HG02623 (cell line): ENCODE measurements around the gene GLB1L.
"Not testable (repeated sequence)": the region's sequence is repeated elsewhere in the genome, so short reads cannot be mapped to it uniquely, and the experiment has no call there.

Source experiments
- ATAC-seq: cut with Tn5 transposase; IDR thresholded peaks from one replicate; pipeline ENCODE4 v1.9.1; 2021; ENCODE audit warnings: moderate library complexity; ENCODE audit not compliant: unreplicated experiment

Gene GLB1L

DNA sequence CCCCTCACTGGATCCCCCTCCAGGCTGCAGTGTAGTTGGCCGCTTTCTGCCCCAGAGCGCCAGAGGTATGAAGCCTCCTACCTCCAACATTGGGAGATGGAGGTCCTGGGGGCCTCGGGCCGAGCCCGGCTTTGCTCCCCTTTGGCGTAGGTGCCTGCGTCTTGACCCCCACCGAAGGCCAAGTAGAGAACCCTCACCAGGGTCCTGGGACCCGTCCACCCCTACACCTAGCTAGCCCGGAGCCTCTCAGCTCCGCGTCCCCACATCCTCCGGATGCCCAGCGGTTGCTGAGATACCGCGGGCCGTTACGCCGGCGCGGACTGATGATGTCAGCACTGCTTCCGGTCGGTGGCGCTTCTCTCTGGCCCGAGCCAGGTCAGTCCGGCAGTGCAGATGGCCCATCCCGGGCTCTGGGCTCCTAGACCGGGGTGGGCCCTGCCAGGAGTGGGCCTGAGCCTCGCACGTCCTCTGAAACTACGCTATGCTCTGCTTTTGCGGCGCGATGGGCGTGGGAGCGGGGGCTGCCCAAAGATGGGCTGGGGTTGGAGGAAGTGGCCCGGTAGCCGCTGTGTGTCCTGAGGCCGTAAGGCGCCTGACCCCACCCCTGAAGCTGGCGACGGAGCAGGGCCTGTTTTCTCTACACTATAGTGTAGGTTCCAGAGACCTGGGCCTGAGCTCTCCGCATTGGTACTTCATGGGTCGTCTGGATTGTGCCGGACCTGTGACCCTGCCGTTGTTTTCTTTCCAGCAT, at the start of gene GLB1L, which contains the start of gene STK16:
Gene GLB1L, minus strand, starts transcription at position 297 of the 751 bp plus-strand sequence. CDS start 1,871 bp downstream, outside the sequence.
Gene STK16, plus strand, starts transcription at position 332 of the 751 bp plus-strand sequence. CDS start 521 bp downstream, outside the sequence.
- ATAC-seq: peak; percentile 61

DNA sequence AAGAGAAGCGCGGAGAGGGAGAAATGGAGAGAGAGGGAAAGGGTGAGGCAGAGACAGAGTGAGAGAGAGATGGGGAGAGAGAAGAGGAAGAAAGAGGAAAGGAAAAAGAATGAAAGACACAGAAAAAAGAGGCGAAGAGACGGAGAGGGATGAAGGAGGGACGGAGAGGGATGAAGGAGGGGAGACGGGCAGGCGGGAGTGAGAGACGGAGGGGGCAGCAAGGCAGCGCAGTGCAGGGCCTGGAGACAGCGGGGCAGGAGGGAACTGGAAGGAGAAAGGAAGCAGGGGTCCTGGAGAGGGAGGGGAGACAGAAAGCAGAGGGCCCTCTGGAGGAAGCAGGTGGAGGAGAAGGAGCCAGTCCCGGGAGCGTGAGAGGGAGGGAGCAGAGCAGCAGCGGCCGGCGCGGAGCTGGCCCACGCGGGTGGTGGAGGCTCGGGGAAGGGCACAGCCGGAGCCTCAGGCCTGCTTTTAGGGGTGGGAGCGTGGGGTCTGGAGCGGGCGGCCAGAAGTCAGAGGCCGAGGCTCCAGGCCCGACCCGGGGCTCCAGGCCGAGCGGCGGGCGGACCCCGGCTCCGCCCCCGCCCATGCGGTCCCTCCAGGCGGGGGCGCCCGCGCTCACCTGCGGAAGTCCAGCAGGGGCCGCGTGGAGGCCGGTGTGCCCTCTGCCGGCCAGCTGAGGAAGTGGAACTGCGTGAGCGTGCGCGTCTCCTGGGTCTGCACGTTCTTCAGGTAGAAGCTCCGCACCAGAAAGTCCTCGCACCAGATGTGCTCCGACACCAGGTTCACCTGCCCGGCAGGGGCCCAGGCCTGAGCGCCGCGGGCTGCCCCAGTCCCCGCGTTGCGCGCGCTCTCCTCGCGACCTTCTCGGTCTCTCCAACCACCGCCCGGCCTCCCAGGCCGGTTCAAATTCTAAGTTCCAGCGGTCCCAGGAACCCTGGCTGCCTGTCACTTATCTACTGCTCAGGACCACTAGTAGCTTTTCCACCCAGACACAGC, 49.4 kb upstream of the GLB1L start:
- peak; percentile 85 for ATAC-seq

GRCh38 chr2:219293736-219294231, 48.5 kb upstream of the GLB1L start:
- no peak for ATAC-seq

GRCh38 chr2:219292616-219293015, 47.4 kb upstream of the GLB1L start:
- ATAC-seq: no peak

GRCh38 chr2:219291910-219292490, 46.8 kb upstream of the GLB1L start:
- no peak for ATAC-seq

DNA sequence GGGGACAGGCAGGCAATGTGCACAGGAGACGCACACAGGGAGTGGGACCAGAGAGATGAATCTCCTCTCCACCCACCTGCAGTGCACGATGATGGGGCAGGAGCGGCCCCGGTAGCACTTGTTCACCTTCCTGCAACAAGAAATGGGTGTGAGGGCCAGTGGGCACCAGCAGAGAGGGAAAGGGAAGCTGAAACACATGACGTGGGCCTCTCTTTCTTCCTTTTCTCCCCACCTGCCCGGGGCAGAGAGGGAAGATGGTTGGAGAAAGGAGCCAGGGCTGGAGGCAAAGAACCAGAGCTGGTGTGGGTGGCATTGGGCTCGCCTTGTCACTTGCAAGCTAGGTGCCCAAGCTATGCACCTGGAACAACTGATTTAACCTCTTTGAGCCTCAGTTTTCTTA, 46.1 kb upstream of the GLB1L start:
- ATAC-seq: no peak

GRCh38 chr2:219290381-219291171, 45.3 kb upstream of the GLB1L start:
- no peak for ATAC-seq

DNA sequence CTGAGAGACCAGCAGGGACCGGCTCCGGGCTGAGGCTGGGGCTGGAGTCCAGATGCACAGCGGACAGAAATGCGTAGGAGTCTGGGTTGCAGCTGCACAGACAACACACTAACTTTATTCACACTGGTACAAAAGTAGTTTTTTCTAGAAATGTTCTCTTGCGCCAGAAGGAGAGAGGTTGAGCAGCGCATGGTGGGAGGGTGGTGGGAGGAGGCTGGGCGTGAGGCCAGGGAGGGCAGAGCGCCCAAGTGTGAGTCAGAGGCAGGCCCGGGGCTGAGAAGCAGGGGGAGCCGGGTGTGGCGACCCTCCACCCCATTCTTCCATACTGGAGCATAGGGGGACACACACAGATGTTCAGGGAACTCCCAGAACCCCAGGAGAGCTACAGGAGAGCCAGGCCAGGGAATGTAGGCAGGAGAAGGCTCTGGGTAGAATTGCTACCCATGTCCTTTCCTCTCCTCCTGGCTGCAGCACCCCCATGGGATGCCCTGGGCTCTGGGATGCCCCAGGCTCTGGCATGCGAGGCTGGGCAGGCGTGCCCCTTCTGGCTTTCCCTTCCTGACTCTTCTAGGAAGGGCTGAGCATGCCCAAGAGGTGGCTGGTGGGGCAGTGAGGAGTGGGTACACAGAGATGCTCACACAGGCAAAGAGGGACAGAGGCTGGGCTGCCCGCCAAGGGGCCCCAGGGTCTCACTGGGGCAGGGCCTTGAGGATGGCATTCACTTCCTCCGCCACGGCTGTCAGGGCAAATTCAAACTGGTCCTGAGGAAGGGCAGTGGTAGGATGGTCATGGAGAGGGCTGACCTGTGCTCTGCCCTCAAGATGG, 44.5 kb upstream of the GLB1L start:
- ATAC-seq: no peak

GRCh38 chr2:219289195-219289536, 43.9 kb upstream of the GLB1L start:
- ATAC-seq: no peak

DNA sequence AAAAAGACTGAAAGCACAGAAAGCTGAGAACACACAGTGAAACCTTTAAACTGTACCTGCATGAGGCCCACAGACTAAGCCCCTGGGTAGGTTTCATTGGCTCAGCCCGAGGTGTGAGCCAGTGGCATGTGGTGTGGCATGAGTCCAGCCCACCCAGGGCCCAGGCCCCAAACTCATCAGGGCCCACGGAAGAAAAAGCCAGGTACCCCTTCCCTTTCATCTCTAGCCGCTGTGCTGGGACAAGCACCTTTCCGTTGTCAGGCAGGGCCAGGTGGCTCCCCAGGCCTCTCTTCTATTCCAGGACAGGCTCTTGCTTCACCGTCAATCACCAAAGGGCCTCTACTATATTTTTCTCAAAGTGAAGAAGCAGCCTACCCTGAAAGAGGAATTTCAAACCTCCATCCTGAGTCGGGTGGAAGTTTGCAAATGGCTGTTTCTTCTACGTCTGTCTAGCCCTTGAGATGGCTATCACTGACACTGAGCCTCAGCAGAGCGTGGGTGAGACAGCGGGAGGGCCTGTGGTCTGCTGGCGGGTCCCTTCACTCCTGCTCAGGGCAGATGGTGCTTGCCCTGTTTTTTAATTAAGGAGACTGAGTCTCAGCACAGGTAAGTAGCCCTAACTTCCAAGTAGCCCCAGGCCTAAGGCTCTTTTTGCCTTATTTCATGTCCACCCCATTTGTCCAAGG, 42.5 kb upstream of the GLB1L start:
- no peak for ATAC-seq

- not testable (repeated sequence) for ATAC-seq
These were observed 41.8 kb upstream of the GLB1L start for GRCh38 chr2:219287116-219287440.

- no peak for ATAC-seq
These were observed 41.3 kb upstream of the GLB1L start for GRCh38 chr2:219286436-219287115.

DNA sequence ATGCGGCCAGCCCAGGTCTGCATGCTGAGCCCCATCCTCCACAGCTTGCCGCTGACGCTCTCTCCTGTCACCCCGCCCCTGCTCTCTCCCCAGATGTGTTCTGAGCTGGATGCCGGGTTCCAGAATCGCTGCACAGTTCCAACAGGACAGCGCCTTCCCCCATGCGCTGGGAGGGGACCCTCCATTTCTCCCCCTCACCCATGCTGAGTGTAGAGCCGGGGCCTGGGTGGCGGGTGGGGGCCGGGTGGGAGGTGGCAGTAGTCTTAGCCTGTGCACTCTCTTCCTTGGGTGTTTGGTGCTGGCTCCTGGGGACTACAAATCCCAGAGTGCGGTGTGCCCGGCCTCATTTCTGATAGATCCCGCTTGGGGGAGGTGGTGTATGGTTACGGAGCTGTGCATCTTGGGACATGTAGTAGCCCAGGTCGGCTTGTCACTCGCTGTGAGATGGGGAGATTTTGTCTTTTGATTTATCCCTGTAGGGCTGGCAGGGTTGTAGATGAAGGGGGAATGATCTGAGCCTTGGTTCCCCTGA, 40.7 kb upstream of the GLB1L start:
- no peak for ATAC-seq

GRCh38 chr2:219285373-219285735, 40.1 kb upstream of the GLB1L start:
- ATAC-seq: no peak

- ATAC-seq: no peak
These were observed 39.5 kb upstream of the GLB1L start for GRCh38 chr2:219284501-219285372.

GRCh38 chr2:219282943-219283581, 37.8 kb upstream of the GLB1L start:
- ATAC-seq: no peak

DNA sequence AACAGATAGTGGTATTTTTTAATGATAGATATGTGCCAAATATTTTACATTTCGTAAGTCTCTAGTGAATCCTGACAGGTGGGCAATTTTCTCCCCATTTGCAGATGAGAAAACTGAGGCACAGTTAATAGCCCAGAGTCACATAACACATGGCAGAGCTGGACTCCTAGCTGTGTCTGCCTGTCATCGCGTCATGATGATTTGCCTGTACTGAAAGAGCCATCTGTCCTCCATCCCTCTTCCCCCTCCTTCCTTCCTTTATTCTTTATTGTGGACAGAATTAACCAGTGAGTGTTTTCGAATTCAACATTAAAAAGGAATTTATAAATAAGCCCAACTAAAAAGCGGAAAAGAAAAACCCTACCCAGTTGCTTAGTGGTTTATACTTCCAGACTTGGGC, 37.1 kb upstream of the GLB1L start:
- ATAC-seq: no peak
